SKM-1 (cell line): ENCODE measurements around the gene CCDC60.
"Not testable (repeated sequence)": the region's sequence is repeated elsewhere in the genome, so short reads cannot be mapped to it uniquely, and the experiment has no call there.

Source experiments
- DNase-seq: peaks from one replicate; lab custom pipeline; 2025; ENCODE audit not compliant: unreplicated experiment; lab: John Stamatoyannopoulos, UW

CCDC60 gene

GRCh38 chr12:119328111-119328510 lies 6.4 kb upstream of the CCDC60 start:
- no peak for DNase-seq

- no peak for DNase-seq
Observed at GRCh38 chr12:119338593-119339363, 4.2 kb downstream of the CCDC60 start.

DNA sequence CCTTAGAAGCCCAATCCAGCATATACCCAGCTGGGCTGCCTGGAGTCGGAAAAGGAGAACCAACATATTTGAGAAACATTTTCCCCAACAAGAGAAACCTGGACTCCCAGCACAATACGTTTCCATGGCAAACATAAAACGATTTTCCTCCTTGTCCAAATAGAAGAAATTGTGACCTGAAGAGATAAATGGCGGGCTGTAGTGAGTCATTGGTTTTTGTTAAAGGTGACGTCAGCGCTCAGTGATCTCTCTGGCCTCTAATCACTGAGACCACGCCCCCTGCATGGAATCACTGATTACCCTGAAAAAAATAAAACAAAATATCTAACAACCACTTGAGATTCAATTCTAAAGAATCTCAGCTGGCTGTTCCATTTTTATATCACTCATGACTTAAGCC lies 6.0 kb downstream of the CCDC60 start:
- no peak for DNase-seq

GRCh38 chr12:119341020-119341419 lies 6.5 kb downstream of the CCDC60 start:
- DNase-seq = no peak

- no peak for DNase-seq
Observed at GRCh38 chr12:119341988-119342387, 7.5 kb downstream of the CCDC60 start.

GRCh38 chr12:119343130-119343529 lies 8.6 kb downstream of the CCDC60 start:
- no peak for DNase-seq

DNA sequence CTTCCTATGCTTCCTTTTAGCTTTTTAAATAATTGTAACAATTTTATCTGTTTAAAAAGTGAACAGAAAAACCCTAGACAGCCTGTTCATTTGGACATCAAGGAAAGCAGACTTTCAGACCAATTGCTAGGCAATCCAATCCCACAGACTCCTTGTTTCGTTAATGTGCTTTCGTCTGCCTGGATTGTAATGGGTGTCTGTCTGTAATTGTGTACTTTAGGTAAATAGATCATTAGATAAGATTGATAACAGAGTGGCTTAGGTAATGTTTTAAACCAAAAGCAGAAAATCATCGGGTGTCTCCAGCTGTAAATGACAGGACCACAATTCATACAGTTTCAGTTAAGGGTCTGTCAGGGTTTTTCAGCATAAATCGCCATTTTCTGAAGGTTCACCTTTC lies 19.6 kb downstream of the CCDC60 start:
- DNase-seq = no peak

DNA sequence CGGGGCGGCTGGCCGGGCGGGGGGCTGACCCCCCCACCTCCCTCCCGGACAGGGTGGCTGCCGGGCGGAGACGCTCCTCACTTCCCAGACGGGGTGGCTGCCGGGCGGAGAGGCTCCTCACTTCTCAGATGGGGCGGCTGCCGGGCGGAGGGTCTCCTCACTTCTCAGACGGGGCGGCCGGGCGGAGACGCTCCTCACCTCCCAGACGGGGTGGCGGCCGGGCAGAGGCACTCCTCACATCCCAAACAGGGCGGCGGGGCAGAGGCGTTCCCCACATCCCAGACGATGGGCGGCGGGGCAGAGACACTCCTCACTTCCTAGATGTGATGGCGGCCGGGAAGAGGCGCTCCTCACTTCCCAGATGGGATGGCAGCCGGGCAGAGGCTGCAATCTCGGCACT lies 25.8 kb downstream of the CCDC60 start:
- not testable (repeated sequence) for DNase-seq

- DNase-seq = no peak
Observed at GRCh38 chr12:119363037-119363436, 28.5 kb downstream of the CCDC60 start.

GRCh38 chr12:119363490-119363889 lies 29.0 kb downstream of the CCDC60 start:
- no peak for DNase-seq

DNA sequence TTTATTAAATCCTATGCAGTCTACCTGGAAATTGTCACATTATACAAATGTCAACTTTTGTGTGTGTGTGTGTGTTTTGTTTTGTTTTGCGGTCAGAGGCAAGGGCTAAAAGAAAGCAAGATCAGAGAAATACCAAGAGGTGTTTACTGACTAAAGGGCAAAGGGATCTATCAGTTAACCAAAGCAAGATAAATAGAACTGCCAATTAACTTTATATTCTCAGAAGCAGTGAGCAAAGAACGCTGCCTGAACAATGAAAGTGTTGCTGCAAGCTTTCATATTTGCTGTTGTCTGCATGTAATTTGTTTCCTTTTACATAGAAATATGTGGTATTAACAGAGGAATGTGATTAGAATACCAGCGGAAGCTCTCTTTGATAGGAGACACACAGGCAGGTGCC lies 30.9 kb downstream of the CCDC60 start:
- DNase-seq = no peak

GRCh38 chr12:119366007-119366406 lies 31.5 kb downstream of the CCDC60 start:
- DNase-seq = no peak

DNA sequence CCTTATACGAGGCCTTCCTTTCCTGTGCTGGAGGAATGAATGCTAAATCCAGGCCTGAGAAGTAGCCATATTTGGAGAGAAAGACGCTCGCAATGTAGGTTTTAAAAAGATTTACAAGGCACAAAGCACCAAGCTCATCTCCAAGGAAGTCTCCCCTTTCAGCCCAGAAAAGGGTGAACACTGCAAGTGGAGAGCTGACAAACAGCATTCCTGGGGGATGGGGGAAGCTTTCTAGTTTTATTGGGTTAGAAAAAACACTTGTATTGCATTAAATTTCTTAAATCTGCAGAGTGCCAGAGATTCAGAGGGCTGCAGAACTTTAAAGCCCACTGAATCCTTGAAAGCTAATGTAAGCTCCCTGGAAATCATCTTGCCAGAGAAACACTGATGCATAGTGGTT lies 34.6 kb downstream of the CCDC60 start:
- DNase-seq = no peak

DNA sequence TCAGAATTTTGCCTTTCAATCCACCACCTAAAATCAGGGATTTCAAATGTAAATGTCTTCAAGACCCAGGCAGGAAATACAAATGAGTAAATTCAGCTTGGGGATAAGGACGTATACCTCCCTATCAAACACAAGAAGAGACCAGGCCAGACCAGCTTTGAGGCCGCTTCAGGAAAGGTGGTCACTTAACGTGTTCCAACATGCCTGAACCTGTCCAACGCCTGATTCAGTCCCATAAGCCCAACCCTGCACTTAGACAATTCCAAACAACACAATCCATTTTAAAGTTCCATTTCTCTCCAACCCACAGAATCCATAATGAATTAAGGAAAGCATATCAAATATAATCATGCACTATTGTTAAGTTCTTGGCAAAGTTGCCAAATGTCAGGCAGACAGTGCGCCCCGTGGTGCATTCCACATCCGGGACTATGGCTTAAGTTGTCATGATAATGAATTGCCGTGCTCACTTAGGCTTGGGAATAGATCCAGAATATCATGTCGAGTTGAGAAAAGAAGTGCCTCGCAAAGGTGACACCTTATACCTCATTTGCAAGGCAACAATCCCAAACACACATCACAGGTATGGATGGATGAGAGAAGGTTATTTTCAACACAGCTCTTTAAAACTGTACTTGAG lies 35.5 kb downstream of the CCDC60 start:
- DNase-seq = no peak

- DNase-seq = no peak
Observed at GRCh38 chr12:119372540-119372939, 38.0 kb downstream of the CCDC60 start.

- DNase-seq = no peak
Observed at GRCh38 chr12:119373001-119373400, 38.5 kb downstream of the CCDC60 start.

GRCh38 chr12:119373666-119374065 lies 39.1 kb downstream of the CCDC60 start:
- no peak for DNase-seq

DNA sequence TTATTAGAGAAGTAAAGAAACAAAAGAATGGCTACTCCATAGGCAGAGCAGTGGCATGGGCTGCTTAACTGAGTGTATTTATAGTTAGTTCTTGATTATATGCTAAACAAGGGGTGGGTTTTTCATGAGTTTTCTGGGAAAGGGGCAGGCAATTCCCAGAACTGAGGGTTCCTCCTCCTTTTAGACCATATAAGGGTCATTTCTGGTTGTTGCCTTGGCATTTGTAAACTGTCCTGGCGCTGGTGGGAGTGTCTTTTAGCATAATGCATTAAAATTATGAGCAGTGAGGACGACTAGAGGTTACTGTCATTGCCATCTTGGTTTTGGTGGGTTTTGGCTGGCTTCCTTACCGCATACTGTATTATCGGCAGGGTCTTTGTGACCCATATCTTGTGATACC lies 40.1 kb downstream of the CCDC60 start:
- DNase-seq = no peak

DNA sequence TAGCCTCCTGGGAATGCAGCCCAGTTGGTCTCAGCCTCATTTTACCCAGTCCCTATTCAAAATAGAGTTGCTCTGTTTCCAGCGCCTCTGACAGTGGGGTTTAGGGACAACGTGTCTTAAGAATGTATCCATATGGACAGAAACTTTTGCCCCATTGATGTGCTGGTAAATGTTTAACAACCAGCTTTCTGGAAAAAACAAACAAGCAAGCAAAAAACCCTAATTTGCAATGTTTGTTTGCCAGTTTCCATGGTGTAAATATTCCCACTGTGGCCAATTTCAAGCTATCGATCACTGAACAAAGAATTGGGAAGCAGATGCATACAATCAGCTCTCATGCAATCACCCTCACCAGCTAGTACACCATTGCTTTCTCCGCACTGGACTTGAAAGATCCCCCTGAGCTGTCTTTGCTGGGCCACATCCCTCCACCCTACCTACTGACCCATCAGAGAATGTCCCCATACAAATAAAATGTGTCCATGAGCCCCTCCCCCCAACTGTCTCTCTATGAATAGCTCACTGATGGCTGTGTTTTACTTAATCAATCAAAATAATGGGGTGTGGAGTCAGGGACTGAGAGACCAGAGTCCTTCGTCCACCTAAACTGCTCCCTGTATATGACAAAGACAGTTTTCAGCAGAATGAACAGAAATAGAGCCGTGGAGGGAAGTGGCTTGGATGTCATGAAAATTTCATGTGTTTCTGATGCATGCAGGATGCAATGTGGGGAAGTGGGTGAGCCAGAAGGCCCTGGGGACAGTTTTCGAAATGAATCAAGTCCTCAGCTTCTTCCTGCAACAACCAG lies 40.8 kb downstream of the CCDC60 start:
- DNase-seq = no peak

GRCh38 chr12:119375883-119376190 lies 41.3 kb downstream of the CCDC60 start:
- no peak for DNase-seq

DNA sequence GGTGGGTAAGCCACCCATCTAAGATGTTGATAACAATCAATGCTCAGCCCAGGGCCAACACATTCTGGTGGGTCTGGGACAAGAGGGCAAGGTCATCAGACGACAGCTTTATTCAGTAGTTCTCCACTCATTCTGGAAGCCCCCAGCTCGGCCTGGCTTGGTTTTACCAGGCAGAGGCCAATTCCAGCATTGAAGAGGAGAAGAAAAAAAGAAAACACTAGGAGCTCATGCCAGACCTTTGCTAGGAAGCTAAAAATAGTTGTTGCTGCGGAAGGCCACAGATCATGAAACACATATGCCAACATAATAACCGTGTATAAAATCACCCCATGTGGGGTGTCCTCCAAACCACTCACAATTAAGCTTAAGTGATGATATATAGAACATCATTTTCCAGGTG lies 44.4 kb downstream of the CCDC60 start:
- DNase-seq = no peak
